HG03060 (cell line): ENCODE data around the gene TMEM163.
"Not testable (repeated sequence)": the region's sequence is repeated elsewhere in the genome, so short reads cannot be mapped to it uniquely, and the experiment has no call there.

Experiments used
- ATAC-seq: cut with Tn5 transposase; IDR thresholded peaks from one replicate; pipeline ENCODE4 v1.9.1; 2021; ENCODE audit warnings: low read depth, moderate number of reproducible peaks; ENCODE audit not compliant: unreplicated experiment

The TMEM163 gene

DNA sequence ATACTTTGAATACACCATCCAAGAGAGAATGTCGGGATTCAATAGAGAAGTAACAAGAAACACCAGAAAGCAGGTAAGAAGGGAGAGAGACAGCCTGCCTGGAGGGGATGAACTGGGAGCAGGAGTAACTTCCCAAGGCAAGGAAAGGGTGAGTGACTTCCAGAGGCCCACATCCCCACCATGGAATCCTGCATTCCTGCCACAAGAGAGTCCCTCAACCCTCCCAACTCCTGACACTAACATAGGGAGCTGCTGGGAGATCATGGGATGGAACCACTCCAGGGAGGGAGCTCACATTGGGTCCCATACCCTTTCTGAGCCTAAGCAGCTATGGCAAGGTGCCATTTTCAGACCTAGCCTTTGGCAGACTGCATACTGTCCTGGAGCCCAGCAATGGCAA, 5.5 kb upstream of the TMEM163 start:
- ATAC-seq = no peak

DNA sequence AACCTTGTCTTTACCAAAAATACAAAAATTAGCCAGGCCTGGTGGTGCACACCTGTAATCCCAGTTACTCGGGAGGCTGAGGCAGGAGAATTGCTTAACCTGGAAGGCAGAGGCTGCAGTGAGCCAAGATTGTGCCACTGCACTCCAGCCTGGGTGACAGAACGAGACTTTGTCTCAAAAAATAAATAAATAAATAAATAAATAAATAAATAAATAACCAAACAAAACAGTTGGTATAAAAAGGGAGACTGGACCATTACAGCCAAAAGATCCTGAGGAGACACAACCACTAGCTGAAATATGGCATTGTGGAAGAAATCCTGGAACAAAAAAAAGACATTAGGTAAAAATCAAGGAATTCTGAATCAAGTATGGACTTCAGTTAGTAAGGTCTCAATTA, 4.9 kb upstream of the TMEM163 start:
- not testable (repeated sequence) for ATAC-seq

GRCh38 chr2:134722728-134723127, 3.9 kb upstream of the TMEM163 start:
- ATAC-seq = no peak

GRCh38 chr2:134721596-134721995, 2.8 kb upstream of the TMEM163 start:
- no peak for ATAC-seq

DNA sequence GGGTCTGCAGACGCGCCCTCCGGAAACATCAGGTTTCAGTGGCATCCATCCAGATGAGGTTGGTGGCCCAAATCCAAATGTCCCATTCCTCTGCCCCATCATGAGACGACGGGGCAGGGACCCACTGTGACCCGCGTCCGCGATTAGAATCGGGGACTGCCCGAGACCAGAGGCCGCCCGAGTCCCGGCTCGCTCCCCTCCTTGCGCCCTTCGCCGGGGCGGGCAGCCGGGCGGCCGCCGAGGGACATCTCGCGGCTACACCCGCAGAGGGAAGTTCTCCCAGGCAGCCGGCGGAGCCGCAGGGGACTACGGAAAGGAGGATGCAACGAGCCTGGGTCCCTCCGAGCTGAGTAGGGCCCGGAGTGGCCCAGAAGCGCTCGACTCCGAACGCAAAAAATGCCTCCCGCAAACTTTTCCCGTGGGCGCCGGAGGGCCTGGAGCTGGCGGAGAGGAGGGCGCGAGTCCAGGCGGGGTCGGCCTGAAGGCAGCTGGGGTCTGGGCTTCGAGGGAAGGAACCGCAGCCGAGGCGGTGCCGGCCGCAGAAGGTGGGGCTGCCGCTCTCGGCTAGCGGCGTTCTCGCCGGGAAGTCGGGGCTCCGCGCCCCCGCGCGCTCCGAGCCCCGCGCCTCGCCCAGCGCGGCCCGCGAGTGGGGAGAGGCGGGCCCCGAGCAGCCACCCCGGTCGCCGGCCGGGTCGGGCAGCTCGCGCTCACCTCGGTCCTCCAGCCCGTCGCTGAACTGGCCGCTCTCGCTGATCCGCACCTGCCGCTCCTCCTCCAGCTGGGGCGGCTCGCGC, 580 bp downstream of the TMEM163 start:
- ATAC-seq = no peak

DNA sequence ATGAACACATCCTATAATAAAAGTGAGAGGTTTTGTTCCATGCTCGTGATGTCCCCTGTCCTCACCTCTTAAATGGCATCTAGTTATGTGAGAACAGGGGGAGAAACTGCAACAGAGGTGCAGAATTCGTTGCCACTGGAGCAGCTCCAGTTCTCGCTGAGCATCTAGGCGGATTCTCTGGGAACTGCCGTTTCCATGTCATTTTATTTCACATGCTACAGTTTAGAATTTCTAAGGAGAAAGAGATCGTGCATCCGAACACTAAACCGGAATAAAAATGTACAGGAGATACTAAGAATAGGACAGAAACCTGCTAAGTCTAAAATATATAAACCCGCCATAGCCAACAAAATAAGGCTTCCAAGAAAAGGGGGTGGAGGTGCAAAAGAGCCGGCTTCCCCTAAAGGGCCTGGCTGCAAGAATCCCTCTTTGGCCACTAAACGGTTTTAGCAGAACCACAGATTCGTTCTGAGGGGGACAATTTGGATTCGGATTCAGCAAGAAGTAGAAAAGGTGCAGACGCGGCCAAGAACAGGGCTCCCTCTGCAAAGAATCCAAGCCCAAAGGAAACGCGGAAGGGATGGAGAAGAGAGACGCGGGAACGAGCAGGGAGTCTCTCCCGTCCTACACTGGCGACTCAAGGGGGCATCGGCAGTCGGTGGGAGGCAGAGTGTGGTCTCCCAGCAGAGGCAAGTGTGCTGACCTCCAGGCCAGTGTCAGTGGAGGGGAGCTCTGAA, 1.3 kb downstream of the TMEM163 start:
- no peak for ATAC-seq

- no peak for ATAC-seq
Observed at GRCh38 chr2:134716721-134717243, 2.0 kb downstream of the TMEM163 start.

DNA sequence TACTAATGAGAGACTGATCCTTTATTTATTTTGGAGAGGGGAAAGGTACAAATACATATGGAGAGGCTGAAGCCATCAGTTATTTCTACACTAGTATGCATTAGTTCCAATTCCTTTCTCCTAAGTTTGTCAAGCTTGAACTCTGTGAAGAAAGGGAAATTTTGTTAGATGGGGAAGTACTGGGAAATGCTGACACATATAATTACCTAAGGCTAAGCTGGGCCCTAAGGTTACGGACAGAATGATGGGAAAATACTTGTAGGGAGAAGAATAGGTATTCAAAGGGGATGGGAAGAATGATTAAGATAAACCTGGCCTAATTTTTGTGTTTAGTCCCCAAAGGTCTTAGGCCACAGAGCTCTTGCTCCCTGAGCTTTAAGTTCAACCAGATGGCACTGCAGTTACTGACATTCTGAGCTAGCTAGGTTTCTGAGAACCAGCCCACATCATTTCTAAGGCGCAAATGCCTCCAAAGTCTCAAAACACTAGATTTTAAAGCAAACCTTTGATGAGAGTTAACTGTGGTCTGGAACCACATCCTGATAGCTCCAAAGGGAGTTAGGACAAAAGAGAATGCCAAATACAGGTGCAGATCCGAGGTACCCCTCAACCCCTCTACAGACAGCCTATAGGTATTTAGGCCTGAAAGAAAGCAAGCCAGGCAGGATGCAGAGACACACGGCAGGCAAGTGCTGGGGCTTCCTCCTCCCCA, 2.7 kb downstream of the TMEM163 start:
- no peak for ATAC-seq

GRCh38 chr2:134714228-134714627, 4.6 kb downstream of the TMEM163 start:
- ATAC-seq = no peak

GRCh38 chr2:134713606-134714005, 5.2 kb downstream of the TMEM163 start:
- ATAC-seq = no peak

GRCh38 chr2:134713176-134713575, 5.6 kb downstream of the TMEM163 start:
- no peak for ATAC-seq

GRCh38 chr2:134712736-134713135, 6.1 kb downstream of the TMEM163 start:
- no peak for ATAC-seq

GRCh38 chr2:134712299-134712698, 6.5 kb downstream of the TMEM163 start:
- no peak for ATAC-seq

DNA sequence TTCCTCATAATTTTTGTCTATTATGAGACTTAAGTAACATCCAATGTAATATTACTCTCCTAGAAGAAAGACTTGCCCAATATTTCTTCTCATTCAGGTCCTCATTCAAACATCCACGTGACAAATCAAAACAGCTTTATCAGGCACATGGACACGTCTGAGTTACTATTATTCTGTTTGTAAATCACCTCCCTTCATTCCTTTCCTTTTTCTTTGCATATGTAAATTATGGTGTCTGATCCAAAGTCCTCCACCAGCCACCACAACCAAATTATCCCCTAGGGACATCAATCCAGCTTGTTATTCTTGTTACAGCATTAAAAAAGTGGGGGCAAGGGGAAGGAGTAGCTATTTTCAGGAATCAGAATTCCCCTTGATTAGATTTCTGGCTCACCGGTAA, 7.1 kb downstream of the TMEM163 start:
- ATAC-seq = no peak

DNA sequence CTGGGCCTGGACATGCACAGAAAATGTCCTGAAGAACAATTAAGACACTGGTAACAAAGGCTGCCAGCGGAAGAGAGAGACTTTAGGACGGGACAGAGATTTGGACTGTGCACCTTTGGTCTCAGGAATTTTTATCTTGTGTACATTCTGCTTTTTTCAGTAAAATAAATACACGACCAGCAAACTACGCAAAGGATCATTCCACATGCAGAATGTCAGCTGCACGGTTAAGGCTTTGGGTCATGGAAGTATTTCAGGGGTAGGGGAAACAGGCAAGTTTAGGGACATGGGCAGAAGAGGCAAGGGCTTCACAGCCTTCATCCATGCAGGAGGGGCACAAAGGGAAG, 11.5 kb downstream of the TMEM163 start:
- no peak for ATAC-seq

- ATAC-seq = no peak
Observed at GRCh38 chr2:134706587-134707329, 12.0 kb downstream of the TMEM163 start.

- ATAC-seq = no peak
Observed at GRCh38 chr2:134705861-134706586, 12.8 kb downstream of the TMEM163 start.

DNA sequence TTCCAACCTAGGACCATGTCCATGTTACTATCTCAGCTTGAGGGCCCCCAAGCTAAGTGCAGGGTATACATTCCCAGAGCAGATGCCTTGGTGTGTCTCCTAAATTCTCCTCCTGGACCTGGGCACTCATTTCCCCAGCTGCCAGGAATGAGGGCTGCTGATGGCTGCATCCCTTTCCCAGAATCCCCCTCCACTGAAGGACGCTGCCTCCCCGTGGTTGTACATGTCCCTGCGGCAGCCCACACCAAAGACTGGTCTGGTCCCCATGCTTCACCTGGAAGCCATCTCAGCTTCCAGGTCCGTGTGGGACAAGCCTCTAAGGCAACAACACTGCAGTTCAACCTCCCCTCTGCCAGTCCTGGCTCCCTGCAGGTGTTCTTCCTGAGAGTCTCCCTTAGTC, 14.6 kb downstream of the TMEM163 start:
- no peak for ATAC-seq

GRCh38 chr2:134703426-134703825, 15.4 kb downstream of the TMEM163 start:
- no peak for ATAC-seq

GRCh38 chr2:134700730-134701129, 18.1 kb downstream of the TMEM163 start:
- ATAC-seq = no peak
